Skeletal muscle satellite cell (primary cell): ENCODE measurements around the gene AEBP1.

Experiments used
- H3K27me3 ChIP-seq: 2 replicates; pipeline ENCODE4 v1.7.0; 2013; ENCODE audit warnings: low read length; ENCODE audit not compliant: control insufficient read depth, insufficient read depth
- H3K36me3 ChIP-seq: 2 replicates; pipeline ENCODE4 v1.7.0; 2013; ENCODE audit warnings: mild to moderate bottlenecking, control low read depth, low read length; ENCODE audit not compliant: insufficient read depth
- H3K4me1 ChIP-seq: 2 replicates; pipeline ENCODE4 v1.7.0; 2013; ENCODE audit warnings: low read length; ENCODE audit not compliant: control insufficient read depth, insufficient read depth
- H3K4me2 ChIP-seq: 2 replicates; pipeline ENCODE4 v1.7.0; 2013; ENCODE audit warnings: mild to moderate bottlenecking, low read length
- H3K4me3 ChIP-seq: 2 replicates; pipeline ENCODE4 v1.7.0; 2013; ENCODE audit warnings: low read length
- H3K9ac ChIP-seq: 2 replicates; pipeline ENCODE4 v1.7.0; 2013; ENCODE audit warnings: mild to moderate bottlenecking, low read depth, low read length, moderate library complexity
- H3K9me3 ChIP-seq: replicated peaks from 2 replicates; pipeline ENCODE4 v1.7.0; 2013; ENCODE audit warnings: mild to moderate bottlenecking, control low read depth, low read length

Gene AEBP1

DNA sequence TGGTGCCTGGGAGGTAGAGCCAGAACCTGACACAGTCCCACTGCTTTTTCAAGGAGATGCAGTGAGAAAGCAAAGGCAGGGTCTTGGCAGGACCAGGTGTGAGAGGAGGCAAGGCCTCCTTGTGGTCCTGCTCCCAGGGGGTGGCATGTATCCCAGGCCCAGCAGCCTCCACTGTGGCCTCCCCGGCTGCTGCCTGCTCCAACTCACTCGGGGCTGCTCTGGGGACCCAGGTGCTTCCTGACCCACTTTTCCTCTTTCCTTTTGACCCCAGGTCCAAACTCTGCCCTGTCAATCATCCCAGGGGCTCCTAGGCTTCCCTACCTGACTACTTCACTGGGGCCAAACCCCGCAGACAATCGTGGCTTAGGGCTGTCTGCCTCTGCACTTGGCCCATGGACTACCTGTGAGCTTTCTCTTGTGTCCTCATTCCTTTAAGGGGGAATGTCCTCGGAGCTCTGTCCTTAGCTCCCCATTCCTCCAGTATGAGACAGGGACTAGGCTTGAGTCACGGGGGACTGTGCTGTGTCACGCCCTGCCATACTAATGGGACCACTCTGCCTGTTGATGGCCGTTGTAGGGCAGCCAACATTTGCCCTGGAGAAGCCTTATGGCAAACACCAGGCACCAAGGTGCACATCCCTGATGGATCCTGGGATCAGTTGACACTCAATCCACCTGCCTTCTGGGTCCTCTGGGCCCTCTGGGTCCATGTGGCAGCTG is 1.1 kb upstream of the AEBP1 start:
- Histone ChIP-seq H3K9ac (no peak overlapping the region), H3K27me3 (no peaks in the 10 kb centered on the region), H3K36me3 (no peaks in the 10 kb centered on the region), H3K4me1 (peaks cover 40% of the 10 kb centered on the region), H3K9me3 (no peaks in the 10 kb centered on the region), H3K4me2 (no peak overlapping the region), H3K4me3 (no peak overlapping the region)

DNA sequence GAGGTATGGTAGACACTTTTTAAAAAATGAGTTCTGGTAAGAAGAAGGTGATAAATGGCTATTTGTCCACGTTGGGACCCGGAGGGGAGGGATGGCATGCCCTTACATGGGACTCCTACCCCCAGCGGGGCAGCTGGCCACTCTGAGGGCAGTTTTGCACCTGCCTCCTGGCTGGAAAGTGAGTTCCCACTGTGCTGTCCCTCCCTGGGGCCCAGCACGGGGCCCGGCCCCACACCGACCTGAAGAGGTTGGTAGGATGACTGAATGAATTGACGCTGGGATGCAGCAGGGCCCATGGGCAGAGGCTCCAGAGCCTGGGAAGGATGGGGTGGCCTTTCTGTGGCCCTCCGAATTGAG is 601 bp upstream of the AEBP1 start:
- no peak overlapping the region for H3K9ac ChIP-seq
- H3K27me3 ChIP-seq: no peaks in the 10 kb centered on the region
- H3K4me2 ChIP-seq: no peak overlapping the region
- no peaks in the 10 kb centered on the region for H3K9me3 ChIP-seq
- H3K4me3 ChIP-seq: no peak overlapping the region
- H3K36me3 ChIP-seq: no peaks in the 10 kb centered on the region
- H3K4me1 ChIP-seq: peaks cover 40% of the 10 kb centered on the region

DNA sequence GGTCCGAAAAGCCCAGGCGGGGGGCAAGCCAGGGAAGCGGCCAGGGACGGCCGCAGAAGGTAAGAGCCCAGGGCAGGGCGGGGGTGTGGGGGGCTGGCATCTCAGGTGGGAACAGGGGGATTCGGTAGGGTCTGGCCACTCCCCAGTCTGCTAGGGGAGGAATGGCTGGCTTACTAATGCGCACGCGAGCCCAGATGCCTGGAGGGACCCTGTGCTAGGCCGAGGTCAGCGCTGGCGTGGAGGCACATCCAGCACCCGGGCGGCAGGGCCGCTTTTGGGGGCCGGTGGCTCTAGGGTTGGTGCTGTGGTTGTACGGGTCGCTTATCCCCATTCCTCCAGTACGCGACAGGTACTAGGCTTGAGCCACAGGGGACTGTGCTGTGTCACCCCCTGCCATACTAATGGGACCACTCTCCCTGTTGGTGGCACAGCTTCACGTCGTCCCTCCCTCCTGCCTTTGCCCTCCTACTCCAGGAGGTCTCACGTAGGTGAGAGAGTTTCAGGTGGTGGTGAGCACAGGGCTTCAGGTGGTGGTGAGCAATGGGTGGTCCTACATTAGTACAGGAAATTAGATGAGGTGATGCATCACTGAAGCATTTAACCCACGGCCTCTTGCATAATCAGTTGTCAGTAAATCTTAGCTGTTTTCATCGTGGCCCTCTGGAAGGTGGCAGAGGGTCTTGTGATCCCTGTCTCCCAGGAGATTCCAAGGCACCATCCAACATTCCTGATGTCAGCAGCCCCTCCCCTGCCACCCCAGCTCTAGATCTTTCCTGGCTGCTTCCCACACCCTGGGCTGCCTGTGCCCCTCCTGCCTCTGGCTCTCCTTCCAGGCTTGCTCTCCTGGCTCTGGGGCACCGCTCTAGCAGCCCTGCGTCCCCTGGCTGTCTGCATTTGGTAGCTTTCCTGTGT is 971 bp downstream of the AEBP1 start:
- peak overlapping the region; percentile 15 for H3K9ac ChIP-seq
- no peaks in the 10 kb centered on the region for H3K27me3 ChIP-seq
- H3K4me1 ChIP-seq: peaks cover 37% of the 10 kb centered on the region
- H3K4me3 ChIP-seq: peak overlapping the region; percentile 16
- no peaks in the 10 kb centered on the region for H3K9me3 ChIP-seq
- H3K36me3 ChIP-seq: peaks cover 2% of the 10 kb centered on the region
- H3K4me2 ChIP-seq: peak overlapping the region; percentile 79

DNA sequence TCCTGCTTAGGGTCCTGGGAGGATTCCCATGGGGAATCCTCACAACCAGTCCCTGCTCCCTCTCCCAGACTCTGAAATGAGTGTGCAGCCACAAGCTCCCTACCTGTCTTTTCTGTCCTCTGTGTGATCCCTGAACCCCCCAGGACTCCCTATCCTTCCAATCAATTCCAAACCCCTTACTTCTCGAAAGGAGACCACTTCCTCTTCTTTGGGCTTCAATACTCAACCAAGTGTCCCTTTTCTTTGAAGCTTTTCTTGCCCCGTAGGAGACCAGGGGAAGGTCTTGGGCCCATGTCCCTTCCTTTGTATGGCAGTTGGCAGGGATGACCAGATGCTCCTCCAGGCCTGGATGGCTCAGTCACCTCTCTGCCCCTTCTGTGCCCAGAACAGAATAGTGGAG is 1.7 kb downstream of the AEBP1 start:
- Histone ChIP-seq H3K4me3 (peak overlapping the region; percentile 16), H3K36me3 (peaks cover 2% of the 10 kb centered on the region), H3K9ac (peak overlapping the region; percentile 15), H3K9me3 (no peaks in the 10 kb centered on the region), H3K4me2 (peak overlapping the region; percentile 79), H3K27me3 (no peaks in the 10 kb centered on the region), H3K4me1 (peaks cover 30% of the 10 kb centered on the region)

DNA sequence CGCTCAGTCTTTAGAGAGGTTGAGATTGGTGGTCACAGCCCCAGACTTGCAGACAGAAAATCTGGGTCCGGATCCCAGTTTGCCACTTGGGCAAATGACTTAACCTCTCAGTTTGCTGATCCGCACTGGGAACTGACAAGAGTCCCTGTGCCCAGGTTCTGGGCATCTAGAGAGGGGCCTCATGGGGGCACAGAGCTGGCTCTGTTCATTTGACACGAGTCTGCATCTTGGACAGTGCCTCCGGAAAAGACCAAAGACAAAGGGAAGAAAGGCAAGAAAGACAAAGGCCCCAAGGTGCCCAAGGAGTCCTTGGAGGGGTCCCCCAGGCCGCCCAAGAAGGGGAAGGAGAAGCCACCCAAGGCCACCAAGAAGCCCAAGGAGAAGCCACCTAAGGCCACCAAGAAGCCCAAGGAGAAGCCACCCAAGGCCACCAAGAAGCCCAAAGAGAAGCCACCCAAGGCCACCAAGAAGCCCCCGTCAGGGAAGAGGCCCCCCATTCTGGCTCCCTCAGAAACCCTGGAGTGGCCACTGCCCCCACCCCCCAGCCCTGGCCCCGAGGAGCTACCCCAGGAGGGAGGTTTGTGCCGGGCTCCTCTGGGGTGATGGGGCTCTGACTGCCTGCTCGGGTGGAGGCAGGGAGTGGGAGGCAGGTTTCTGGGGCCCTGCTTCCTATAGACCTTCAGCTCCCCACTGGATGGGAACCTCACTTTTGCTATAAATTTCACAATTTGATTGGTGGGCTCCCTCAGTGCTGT is 2.3 kb downstream of the AEBP1 start:
- H3K4me1 ChIP-seq: peaks cover 26% of the 10 kb centered on the region
- no peak overlapping the region for H3K9ac ChIP-seq
- no peak overlapping the region for H3K4me3 ChIP-seq
- H3K4me2 ChIP-seq: peak overlapping the region; percentile 79
- H3K9me3 ChIP-seq: no peaks in the 10 kb centered on the region
- H3K27me3 ChIP-seq: no peaks in the 10 kb centered on the region
- peaks cover 2% of the 10 kb centered on the region for H3K36me3 ChIP-seq

DNA sequence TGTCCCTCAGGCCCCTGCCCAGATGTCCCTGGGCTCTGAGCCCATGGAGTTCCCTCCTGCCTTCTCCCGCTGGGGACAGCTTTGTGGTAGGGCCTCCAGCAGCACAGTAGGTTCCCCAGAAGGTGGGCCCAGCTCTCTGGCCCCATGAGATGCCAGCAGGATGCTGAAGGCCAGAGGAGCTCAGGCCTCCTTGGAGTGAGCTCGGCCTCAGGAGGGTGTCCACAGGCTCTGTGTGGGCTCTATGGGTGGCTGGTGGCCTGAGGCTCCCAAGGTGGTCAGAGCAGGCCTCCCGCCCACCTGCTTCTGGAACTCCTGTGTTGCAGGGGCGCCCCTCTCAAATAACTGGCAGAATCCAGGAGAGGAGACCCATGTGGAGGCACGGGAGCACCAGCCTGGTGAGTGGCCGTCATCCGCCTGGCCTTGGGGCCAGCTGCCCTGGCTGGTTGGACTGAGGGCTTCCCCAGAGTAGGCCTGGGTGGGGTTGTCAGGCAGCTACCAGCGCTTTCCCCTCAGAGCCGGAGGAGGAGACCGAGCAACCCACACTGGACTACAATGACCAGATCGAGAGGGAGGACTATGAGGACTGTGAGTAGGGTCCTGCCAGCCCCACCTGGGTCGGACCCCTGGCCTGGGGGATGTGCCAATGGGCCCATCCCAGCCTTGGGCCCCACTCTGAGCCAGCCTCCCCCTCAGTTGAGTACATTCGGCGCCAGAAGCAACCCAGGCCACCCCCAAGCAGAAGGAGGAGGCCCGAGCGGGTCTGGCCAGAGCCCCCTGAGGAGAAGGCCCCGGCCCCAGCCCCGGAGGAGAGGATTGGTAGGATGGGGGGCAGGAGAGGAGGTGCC is 3.2 kb downstream of the AEBP1 start:
- no peak overlapping the region for H3K9ac ChIP-seq
- no peak overlapping the region for H3K4me3 ChIP-seq
- no peak overlapping the region for H3K4me2 ChIP-seq
- no peaks in the 10 kb centered on the region for H3K9me3 ChIP-seq
- H3K27me3 ChIP-seq: no peaks in the 10 kb centered on the region
- H3K4me1 ChIP-seq: peaks cover 17% of the 10 kb centered on the region
- H3K36me3 ChIP-seq: peaks cover 2% of the 10 kb centered on the region

DNA sequence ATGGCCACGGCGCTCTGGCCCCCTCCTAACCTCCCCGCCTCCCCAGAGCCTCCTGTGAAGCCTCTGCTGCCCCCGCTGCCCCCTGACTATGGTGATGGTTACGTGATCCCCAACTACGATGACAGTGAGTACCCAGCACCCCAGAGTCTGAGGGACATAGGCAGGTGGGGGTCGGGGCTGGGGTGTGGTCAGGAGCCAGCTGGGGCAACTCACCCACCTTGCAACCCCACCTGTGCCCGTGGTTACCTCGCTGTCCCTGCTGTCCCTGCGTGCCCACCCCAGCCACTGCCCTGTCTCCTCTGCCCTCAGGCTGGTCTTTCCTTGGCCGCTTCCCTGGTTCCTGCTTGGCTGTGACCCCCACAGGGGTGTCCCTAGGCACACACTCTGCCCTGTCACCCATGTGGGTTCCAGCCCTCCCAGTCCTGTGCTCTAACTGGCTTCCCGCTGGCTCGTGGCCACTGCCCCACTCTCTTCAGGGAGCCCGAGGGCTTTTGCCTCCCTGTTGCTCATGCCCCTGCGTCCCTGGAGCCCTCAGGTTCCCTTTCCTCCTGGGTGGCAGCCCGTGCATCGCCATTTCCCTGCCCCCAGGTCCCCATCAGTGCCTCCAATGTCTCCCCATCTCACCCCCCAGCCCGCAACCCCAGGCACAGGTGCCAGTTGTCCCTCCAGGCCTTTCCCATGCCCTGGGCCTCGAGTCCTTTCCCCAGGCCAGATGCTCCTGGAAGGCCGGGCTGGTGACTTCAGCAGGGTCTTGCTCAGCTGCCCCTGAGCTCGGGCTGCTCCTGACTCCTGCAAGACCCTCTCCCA is 4.0 kb downstream of the AEBP1 start:
- peaks cover 6% of the 10 kb centered on the region for H3K36me3 ChIP-seq
- H3K4me3 ChIP-seq: no peak overlapping the region
- no peaks in the 10 kb centered on the region for H3K27me3 ChIP-seq
- no peak overlapping the region for H3K4me2 ChIP-seq
- H3K9me3 ChIP-seq: no peaks in the 10 kb centered on the region
- H3K4me1 ChIP-seq: peaks cover 12% of the 10 kb centered on the region
- H3K9ac ChIP-seq: no peak overlapping the region

DNA sequence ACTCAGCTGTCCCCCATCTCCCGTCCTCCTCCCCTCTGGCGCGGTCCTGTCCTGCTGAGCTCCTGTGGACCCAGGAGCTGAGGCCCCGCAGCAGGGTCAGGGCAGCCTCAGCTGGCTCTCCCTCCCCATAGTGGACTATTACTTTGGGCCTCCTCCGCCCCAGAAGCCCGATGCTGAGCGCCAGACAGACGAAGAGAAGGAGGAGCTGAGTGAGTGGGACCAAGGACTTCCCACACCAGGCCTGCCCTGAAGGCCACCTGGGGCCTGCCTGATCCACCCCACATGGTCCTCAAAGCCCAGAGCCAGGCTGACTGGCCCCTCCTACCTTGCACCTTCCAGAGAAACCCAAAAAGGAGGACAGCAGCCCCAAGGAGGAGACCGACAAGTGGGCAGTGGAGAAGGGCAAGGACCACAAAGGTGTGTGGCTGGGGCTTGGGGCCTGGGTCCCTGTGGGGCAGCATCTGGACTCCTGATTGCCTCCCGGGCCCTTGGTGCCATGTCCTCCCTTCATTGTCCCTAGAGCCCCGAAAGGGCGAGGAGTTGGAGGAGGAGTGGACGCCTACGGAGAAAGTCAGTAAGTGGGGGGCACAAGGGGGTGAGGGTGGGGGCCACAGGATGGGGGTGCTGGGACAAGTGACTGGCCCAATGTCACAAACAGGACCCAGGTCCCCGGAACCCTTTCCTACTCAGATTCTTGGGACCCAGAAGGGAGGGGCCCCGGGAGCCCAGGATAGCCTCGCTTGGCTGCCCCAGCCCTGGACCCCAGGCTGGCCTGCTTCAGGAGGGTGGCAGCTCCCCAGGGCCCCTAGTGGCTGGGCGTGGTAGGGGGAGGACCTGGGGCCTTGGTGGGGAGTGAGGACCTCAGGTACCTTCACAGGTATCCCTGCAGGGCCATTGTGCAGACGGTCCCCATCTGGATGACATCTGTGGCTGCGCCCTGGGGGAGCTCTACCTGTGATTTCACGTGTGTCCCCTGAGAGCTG is 4.9 kb downstream of the AEBP1 start:
- Histone ChIP-seq H3K9me3 (no peaks in the 10 kb centered on the region), H3K4me2 (no peak overlapping the region), H3K4me3 (no peak overlapping the region), H3K9ac (no peak overlapping the region), H3K36me3 (peaks cover 13% of the 10 kb centered on the region), H3K4me1 (peaks cover 12% of the 10 kb centered on the region), H3K27me3 (no peaks in the 10 kb centered on the region)

DNA sequence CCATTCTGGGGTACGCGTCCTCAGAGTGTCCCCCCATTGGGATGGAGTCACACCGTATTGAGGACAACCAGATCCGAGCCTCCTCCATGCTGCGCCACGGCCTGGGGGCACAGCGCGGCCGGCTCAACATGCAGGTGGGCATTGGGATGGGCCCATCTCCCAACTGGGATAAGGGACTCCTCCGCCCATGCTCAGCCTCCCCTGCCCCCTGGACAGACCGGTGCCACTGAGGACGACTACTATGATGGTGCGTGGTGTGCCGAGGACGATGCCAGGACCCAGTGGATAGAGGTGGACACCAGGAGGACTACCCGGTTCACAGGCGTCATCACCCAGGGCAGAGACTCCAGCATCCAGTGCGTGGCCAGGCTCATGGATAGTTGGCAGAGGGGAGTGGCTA is 5.8 kb downstream of the AEBP1 start:
- no peaks in the 10 kb centered on the region for H3K27me3 ChIP-seq
- no peak overlapping the region for H3K4me3 ChIP-seq
- H3K9me3 ChIP-seq: no peaks in the 10 kb centered on the region
- peaks cover 11% of the 10 kb centered on the region for H3K4me1 ChIP-seq
- no peak overlapping the region for H3K4me2 ChIP-seq
- peaks cover 20% of the 10 kb centered on the region for H3K36me3 ChIP-seq
- no peak overlapping the region for H3K9ac ChIP-seq
